HG03575 (cell line): Measurements from ENCODE around the gene MAMDC2.

Experiments used
- ATAC-seq: cut with Tn5 transposase; IDR thresholded peaks from one replicate; pipeline ENCODE4 v1.9.1; 2021; ENCODE audit not compliant: unreplicated experiment, insufficient number of reproducible peaks, low FRiP score; ENCODE audit errors: extremely low read depth

The MAMDC2 gene

GRCh38 chr9:70091572-70091971 lies 47.9 kb downstream of the MAMDC2 start:
- no peak for ATAC-seq

- ATAC-seq, result no peak
Observed at GRCh38 chr9:70092190-70092589, 48.5 kb downstream of the MAMDC2 start.

GRCh38 chr9:70093095-70093494 lies 49.4 kb downstream of the MAMDC2 start:
- no peak for ATAC-seq

GRCh38 chr9:70093944-70094343 lies 50.3 kb downstream of the MAMDC2 start:
- ATAC-seq, result no peak

- no peak for ATAC-seq
Observed at GRCh38 chr9:70094747-70095146, 51.1 kb downstream of the MAMDC2 start.

GRCh38 chr9:70097187-70097586 lies 53.5 kb downstream of the MAMDC2 start:
- no peak for ATAC-seq

GRCh38 chr9:70100362-70100761 lies 56.7 kb downstream of the MAMDC2 start:
- no peak for ATAC-seq

- no peak for ATAC-seq
Observed at GRCh38 chr9:70101265-70101664, 57.6 kb downstream of the MAMDC2 start.

GRCh38 chr9:70105147-70105546 lies 61.5 kb downstream of the MAMDC2 start:
- ATAC-seq, result no peak

- no peak for ATAC-seq
Observed at GRCh38 chr9:70106571-70106970, 62.9 kb downstream of the MAMDC2 start.

GRCh38 chr9:70107558-70107957 lies 63.9 kb downstream of the MAMDC2 start:
- ATAC-seq, result no peak

GRCh38 chr9:70108181-70108580 lies 64.5 kb downstream of the MAMDC2 start:
- ATAC-seq, result no peak

- ATAC-seq, result no peak
Observed at GRCh38 chr9:70110194-70111041, 66.8 kb downstream of the MAMDC2 start.

- ATAC-seq, result no peak
Observed at GRCh38 chr9:70111042-70111602, 67.5 kb downstream of the MAMDC2 start.

GRCh38 chr9:70111641-70112236 lies 68.1 kb downstream of the MAMDC2 start:
- no peak for ATAC-seq

- ATAC-seq, result no peak
Observed at GRCh38 chr9:70112981-70113380, 69.3 kb downstream of the MAMDC2 start.

GRCh38 chr9:70113403-70114022 lies 69.9 kb downstream of the MAMDC2 start:
- no peak for ATAC-seq

- ATAC-seq, result no peak
Observed at GRCh38 chr9:70114898-70115297, 71.2 kb downstream of the MAMDC2 start.

GRCh38 chr9:70117835-70118319 lies 74.2 kb downstream of the MAMDC2 start:
- no peak for ATAC-seq

- no peak for ATAC-seq
Observed at GRCh38 chr9:70119786-70120185, 76.1 kb downstream of the MAMDC2 start.
